ENCODE measurements around the gene NAPA.

Gene NAPA

DNA sequence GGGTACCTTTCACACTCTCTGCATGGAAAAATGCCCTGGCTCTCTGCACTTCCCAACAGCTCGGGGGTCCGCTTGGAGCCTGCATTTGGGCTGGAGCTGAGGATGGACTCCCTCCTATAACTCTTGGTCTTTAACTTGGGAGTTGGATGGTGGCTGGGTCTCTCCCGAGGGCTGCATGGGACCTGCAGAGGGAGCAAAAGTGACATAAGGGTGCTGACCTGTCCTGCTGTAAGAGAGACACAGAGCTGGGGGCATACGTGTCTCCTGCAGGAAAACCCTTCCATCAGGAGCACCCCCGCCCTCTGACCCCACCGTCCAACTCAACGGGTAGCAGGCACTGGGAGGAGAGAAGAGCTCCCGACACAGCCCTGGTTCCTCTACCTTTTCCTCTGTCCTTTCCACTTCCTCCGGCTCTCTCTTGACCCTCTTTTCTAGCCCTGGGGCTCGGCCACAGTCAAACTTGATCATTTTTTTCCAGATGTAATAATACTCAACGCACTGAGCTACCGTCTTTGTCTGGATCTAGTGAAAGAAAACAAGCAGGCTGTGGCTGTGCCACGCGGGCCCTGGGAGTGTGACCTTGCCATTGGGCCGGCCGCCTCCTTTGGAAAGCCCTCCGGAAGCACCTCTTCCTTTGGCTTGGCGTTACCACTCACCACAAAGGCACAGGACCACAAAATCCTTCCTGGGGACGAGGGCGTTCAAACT, 6.8 kb upstream of the NAPA start:
- no peak for DNase-seq

DNA sequence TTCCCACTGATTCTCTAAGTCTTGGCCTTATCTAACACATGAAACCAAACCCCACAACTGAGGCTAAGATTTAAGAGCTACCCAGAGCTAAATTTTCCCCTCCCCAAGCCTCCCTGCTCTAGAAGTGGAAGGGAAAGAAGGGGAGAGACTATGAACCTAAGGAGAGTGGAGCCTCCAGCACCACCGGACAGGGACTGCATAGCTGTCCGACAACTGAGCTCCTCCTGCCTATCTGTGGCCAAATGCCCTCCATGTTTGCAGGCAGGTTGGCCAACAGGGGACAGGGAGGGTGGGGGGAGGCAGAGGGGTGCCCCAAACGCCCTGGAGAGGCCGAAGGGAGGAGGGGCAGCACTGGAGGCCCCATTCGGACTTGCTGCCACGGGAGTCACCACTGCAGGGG, 6.0 kb upstream of the NAPA start:
- DNase-seq = no peak

DNA sequence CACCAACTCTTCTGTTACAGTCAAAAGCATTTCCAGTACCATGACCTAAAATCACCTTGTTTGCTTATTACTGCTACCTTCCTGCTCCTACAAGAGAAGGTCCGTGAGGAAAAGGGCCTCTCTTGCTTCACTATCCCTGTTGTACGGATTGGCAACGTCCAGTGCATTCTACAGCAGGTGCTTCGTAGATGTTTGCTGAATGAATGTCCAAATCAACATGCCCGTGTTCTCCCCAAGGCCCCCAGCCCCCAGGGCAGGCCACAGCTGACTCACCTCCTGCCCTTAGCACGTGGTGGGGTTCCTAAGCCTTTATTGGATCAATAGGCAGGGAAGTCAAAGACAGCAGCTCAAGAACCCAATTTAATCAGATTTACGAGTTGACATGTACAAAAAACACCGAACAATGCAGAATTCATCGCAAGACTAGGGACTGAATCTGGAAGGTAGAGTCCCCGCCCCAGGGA, 5.5 kb upstream of the NAPA start:
- DNase-seq = no peak

DNA sequence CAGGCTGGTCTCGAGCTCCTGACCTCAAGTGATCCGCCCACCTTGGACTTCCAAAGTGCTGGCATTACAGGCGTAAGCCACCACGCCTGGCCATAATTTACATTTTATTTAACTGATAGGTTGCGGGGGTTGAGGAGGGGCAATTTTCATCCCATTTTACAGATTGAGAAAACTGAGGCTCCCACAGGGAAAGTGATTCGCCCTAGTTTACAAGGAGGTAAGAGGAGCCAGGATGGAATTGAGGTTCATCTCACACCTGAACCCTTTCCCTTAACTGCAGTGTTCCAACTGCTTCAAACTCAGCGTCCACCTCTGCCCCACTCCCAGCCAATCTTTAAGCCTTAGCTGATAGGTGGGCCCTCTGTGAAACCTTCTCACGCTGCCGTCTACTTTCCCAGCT, 4.0 kb upstream of the NAPA start:
- no peak for DNase-seq

DNA sequence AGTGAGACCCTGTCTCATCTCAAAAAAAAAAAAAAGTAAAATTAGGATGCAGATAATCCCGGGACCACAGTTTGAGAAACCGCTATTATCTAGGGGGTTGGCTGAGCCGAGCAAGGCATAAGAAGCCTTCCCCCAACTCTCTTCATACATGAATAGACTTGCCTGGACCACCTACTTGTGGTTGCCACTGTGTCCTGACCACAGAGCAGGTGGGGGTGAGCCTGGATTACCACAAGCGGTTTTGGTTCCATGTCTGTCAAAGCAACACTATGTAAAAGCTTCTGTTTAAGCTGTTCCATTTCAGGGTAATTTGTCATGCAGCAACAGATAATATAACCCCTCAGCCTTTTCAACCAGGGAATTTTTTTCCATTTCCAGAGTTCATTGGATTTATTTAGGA, 3.3 kb upstream of the NAPA start:
- no peak for DNase-seq

DNA sequence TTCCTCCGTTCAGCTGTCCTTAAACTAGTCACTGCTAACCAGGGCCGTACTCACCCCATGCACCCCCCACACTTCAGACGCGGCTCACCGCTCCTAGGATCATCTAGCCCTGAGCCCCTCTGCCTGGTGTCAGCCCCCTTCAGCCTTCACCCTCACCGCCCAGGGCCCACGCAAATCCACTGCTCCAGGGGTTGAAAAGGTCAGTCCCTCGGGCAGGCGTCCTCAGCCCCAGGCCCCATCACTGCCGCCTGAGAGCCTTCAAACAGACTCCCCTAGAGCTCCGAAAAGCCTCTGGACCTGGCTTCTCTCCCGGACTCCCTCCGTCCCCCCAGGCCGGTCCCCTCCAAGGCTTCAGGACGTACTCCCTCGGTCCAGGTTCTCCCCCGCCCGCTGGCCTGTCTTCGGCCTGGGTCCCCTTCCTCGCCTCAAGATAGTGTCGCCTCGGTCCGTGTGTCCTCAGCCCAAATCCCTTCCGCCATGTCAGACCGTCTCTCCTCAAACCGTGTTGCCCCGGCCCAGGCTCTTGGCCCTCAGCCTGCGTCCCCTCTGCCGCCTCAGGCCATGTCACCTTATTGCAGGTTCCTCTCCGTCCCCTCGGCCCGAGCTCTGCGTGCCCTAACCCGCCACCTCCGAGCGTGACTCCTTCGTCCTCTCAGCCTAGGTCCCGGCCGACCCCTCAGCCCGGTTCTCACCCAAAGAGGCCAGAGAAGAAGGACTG, 553 bp downstream of the NAPA start:
- DNase-seq = no peak

DNA sequence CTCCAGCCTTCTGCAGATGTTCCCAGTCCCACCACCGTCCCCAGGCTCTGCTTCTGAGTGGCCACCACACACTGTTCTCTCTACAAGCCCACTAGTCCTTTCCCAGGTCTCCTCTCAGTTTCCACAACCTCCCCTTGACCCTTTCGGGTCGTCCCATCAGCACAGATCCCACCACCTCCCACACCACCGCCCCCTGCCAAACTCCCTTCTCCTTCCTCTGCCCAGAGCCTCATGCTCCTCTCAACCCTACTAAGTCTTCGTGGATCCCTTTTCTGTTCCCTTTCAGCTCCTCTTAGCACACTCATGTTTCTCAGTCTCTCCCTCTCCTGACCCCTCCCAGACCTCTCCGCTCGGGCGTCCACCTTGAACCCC, 1.9 kb downstream of the NAPA start:
- DNase-seq = no peak

DNA sequence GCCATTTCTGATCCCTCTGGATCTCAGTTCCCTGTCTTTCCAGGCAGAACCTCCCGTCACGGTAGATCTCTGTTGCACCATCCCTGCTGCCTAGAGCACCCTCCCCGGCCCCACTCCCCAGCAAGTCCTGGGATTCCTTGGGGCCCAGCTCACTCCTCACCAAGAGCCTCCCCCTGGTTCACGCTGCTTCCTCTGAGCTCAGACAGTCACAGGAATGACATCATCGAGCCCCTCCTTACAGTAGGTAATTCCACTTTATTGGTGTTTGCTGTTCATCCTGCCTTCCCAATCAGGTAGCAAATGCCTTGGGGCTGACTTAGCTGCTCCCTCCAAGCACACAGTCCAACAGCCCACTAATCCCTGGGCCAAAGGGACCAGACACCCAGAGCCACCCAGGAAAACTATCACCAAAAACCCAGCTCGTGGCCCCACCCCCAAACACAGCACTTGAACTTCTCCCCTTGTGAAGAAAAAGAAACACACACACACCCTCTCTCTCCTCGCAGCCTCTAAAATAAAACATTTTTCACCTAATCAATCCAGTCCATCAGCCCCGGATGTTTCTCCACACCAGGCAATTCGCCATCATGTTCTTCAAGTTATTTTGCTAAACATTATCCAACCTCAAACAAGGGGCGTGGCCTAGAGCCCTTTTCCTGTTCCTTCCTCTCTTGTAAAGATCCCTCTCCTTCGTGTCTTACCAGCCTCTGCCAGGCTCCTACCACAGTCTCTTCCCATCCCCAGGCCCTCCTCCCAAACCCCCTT, 2.5 kb downstream of the NAPA start:
- no peak for DNase-seq

DNA sequence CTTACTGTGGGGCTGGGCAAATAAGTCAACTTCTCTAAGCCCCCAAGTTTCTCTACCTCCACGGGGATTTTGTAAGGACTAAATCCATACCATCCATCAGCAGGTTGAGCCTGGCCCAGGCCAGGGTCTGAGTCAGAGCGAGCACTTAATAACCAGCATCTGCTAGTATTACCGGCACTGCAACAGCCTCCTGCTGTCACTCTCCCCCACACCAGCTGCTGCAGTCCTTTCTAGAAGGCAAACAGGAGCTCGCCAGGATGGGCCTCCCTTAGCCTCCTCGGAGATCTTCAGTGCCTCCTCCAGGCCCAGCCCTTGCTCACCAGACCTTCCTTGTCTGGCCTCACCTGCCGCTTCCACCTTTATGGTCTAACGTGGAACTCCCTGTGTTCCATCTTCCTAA, 3.2 kb downstream of the NAPA start:
- no peak for DNase-seq

DNA sequence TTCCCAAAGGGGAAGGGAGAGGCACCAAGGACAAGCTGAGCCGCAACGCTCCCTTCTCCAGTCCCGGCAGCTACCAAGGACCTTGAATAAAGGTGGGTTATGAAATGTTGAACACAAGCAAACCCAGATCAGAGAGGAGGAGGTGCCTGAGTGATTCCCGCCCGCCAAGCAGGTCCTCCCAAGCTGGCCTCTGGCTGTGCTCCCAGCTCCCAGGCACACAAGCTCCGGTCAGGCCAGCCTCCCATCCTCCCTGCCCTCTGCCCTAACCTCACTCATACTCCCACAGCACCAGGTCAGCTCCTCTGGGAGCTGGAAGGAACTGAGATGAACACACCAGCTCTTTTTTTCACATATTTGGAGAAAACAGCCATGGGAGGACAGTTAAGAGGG, 3.7 kb downstream of the NAPA start:
- DNase-seq = no peak

DNA sequence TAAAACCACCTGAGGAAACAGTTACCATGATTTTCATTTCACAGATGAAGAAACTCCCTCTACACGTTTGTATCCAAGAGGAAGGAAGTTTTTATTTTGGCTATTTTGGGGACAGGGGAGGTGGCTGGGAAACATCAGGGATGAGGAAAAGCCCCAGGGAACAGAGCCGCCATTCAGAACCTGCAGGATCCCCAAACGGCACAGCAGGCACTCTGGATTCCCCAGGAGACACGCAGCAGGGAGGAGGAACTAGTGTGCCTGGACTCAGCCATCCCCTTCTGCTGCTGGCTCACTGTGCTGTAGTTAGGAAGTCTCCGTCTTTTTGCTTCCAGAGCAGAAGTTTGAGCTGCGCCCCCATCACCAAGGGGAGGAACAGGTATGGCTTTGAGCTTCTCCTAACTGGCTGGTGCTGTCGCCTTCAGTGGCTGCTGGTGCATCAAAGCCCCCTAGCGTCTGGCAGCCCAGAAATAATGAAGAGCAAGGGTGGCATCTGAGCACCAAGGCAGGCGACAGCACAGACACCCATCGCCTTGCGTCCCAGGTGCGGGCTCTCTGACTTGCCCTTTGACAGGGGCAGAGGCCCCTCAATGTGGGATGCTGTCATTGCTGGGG, 4.2 kb downstream of the NAPA start:
- no peak for DNase-seq

DNA sequence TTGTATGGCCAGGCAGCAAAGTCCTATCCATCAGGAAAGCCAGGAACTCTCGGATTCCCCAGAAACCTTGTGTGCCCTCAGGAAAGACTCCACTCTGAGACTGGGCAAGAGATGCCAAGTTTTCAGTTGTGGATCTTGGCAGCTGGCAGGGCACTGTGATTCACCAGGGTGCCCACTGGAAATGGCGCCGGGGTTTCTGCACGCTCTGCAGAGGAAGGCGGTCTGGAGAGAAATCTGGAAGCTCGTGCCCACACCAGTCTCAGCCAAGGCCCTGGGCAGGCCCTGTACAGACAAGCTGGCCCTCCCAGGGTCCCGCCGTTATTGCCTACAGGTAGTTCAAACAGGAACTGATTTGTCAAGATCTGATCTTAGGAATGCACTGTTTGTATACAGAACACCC, 4.9 kb downstream of the NAPA start:
- no peak for DNase-seq

DNA sequence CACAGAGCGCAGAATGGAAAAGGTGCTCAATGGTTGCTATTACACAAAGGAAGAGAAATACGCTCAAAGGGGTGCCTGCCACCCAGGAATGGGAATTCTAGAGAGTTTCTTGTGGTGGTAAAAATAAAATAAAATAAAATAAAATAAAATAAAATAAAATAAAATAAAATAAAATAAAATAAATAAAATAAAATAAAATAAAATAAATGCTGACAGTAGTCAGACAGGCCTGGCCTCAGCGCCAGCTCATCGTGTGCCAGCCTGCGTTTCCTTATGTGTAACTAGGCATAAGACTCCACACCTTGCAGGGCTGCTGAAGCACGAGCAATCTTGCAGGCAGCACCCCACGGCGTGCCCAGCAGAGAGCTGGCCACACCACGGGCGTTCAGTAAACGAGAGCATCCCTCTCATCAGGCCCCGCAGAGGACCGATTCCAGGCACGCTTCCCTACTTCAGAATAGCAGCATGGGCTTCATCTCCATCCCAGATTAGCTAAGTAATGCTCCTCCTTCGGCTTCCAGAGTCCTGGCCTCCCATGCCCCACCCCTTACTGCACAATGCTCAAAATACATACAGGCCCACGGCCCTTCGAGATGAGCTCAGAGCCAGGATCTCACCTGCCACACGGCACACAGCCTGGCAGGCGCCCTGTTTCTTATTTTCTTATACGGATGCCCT, 5.6 kb downstream of the NAPA start:
- no peak for DNase-seq

DNA sequence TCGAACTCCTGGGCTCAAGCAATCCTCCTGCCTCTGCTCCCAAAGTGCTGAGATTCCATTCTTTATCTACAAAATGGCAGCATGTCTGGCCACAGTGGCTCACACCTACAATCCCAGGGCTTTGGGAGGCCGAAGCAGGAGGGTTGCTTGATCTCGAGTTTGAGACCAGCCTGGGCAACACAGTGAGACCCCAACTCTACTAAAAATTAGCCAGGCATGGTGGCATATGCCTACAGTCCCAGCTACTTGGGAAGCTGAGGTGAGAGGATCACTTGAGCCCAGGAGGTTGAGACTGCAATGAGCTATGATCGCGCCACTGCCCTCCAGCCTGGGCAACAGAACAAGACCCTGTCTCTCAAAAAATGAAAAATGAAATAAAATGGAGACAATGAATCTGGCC, 6.1 kb downstream of the NAPA start:
- no peak for DNase-seq

DNA sequence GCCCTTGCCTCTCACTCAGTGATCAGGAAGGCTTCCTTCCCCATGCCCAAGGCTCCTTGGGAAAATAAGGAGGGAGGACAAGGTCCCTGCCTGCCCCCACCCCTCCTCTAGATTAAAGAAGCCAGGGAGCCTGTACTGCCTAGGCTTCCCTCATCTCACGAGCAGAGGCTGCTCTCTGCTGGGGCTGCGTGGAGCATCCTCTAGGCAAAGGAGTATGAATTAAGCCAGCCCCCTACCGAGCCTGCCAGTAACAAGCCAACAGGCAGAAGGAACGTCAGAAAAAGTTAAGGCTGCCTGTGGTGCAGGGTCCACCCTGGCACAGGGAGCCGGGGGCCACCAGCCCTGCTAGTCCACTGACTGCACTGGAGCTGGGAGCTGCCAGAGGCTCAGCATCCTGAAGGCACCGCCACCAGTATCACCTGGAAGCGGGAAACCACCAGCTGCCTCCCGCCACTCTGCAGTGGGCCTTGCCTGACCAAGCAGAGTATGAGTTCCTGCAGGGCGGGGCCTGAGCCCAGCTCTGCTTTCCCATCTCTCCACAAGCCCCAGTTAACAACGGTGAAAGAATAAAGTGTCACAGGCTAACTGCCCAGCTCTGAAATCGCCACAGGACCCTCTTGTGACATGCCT, 6.8 kb downstream of the NAPA start:
- DNase-seq = no peak

DNA sequence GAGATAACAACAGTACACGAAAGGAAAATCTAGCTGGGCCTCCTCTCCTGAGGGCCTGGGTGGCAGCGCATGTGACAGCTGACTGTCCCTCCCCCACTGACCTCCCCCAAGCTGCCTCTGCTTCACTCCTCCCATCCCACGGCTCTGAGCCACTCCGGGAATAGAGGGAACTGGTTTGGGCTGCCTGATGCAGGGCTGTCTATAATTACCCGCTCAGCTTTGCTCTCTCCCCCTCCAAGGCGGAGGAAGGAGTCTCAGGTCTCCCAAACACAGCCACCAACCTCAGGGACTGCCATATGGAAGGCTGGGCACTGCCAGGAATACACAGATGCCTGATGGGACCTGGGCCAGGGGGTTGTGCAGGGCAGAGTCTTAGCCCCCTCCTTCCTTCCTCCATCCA, 7.9 kb downstream of the NAPA start:
- DNase-seq = no peak

DNA sequence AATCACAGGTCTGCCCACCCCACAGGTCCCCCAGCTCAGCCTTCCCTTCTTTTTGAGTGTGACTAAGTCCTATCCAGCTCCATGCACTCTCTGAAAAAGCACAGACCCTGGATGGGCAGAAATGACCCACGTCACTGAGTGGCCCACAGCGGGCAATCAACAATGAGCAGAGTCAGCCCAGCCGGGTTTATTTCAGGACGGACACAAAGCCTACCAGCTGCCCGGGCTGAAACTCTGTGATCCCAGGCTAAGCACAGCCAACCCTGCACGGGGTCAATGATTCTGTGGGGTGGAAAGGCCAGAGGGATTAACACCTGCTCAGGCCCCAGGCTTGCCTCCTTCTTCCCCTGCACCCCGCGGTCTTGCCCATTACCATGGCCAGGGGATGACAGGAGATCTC, 8.4 kb downstream of the NAPA start:
- DNase-seq = no peak

DNA sequence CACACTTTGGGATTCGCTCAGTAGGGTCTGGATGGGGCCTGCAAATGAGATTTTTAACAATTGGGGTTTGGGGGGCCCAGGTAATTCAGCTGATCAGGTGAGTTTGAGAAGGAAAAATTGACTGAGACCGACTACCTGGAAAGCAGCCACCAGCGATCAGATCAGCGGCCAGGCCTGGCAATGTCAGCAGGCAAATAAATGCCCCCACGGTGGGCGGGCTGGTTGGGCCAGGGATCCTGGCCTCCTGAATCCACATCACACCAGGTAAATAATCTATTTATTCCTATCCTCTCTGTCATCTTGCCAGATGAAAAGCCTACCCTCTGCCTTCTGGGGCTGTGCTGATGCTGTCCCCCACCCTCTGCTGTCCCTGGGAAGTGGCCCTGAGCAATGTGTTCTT, 9.4 kb downstream of the NAPA start:
- no peak for DNase-seq

DNA sequence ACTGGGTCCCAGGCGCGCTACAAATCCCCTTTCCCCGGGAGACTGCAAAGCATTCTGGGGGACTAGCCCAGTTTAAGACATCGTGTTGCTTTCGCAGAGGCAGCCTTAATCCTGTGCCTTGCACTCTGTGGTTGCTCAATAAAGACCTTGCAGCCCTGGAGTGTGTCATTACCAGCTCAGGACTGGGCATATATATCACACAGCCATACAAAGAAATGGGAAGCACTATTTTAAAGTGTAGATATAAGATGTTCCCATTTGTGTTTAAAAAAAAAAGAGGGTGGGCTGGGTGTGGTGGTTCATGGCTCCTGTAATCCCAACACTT, 11.1 kb downstream of the NAPA start:
- no peak for DNase-seq

DNA sequence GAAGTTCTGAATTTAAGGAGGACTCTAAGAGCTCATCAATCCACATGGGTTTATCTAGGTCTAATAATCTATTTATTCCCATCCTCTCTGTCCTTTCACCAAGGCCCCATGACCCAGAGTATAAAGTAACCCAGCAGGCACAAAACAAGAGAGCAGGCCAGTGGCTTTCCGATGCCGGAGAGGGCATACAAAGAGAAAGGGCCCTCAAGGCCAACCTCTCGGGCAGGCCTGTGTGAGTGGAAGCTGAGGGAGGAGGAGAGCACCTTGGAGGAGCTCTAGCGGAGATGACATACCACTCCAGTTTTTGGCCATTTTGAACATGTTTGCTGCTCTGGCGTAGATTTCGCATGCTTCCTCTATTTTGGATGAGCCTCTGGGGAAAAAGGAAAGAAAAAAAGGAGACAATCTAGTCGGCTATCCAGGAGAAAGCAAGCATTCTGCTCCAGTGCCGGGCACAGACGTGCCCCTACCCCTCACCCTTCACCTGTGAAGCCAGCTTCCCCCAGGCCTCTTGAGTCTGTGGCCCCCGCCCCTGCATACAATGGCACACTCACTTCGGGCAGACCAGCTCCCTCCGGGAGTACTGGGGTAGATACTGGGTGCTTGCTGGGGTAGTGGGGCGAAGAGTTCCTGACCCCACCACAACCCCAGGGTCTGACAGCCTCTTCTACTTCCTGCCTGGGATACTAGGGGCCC, 11.6 kb downstream of the NAPA start:
- DNase-seq = no peak

DNA sequence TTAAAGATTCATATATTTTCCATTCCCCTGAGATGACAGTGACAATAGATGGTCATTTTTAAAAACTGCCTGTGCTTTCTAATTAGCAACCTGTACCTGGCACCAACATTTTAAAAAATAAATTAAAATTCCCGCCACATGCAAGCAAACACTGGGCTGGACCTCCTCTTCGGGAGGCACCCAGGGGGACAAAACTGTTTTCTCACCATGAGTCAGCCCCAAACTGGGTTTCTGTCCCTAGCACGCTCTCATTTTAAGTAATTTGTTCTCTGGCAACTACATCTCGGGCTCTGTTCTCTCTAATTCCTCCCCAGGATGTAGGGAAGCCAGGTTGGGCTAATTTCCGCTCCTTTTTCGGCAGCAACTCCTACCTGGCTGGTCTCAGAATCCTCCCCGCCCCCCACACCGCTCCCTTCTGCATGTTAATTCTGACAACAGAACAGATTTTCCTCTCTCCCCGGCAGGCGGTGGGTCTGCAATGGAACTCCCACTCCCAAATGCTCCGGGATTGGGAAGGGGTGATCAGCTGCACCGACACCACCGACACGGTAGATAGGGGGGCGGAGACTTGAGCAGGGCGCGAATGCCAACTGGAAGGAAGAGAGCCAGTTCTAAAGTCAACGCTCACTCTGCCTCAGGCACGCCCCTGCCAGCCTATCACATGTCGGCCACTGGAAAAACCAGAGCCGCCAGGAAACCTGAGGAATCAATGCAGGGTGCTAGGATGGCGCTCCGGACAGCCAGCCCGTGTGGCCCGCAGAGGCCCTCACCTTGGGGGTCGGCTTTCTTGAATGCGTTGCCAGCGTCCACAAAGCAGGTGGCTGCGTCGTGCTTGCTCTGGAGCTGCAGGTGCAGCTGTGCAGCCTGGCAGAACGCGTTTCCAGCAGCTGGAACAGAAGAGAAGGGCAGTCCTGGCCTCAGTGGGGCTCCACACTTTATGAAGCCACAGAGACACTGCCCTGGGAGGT, 14.7 kb downstream of the NAPA start:
- no peak for DNase-seq
